GM19467 (cell line): Measurements from ENCODE around the gene XYLT1.

ENCODE experiments used
- ATAC-seq: cut with Tn5 transposase; IDR thresholded peaks from one replicate; pipeline ENCODE4 v1.9.1; 2021; ENCODE audit warnings: mild to moderate bottlenecking, moderate library complexity; ENCODE audit not compliant: unreplicated experiment

Gene XYLT1

GRCh38 chr16:17076092-17076754 lies 394.5 kb downstream of the XYLT1 start:
- no peak for ATAC-seq

GRCh38 chr16:17072104-17072503 lies 398.7 kb downstream of the XYLT1 start:
- ATAC-seq: no peak

GRCh38 chr16:17070882-17071592 lies 399.7 kb downstream of the XYLT1 start:
- ATAC-seq: peak; percentile 76

- ATAC-seq: no peak
Observed at GRCh38 chr16:17069681-17070080, 401.1 kb downstream of the XYLT1 start.

GRCh38 chr16:17068524-17068923 lies 402.2 kb downstream of the XYLT1 start:
- peak; percentile 32 for ATAC-seq

GRCh38 chr16:17067882-17068281 lies 402.9 kb downstream of the XYLT1 start:
- no peak for ATAC-seq

GRCh38 chr16:17063201-17064139 lies 407.3 kb downstream of the XYLT1 start:
- ATAC-seq: no peak

- ATAC-seq: no peak
Observed at GRCh38 chr16:17062676-17063075, 408.1 kb downstream of the XYLT1 start.

GRCh38 chr16:17061326-17061725 lies 409.4 kb downstream of the XYLT1 start:
- ATAC-seq: no peak

GRCh38 chr16:17058471-17058870 lies 412.3 kb downstream of the XYLT1 start:
- ATAC-seq: no peak

GRCh38 chr16:17056666-17057065 lies 414.1 kb downstream of the XYLT1 start:
- no peak for ATAC-seq

- ATAC-seq: no peak
Observed at GRCh38 chr16:17053536-17054160, 417.1 kb downstream of the XYLT1 start.
